GM23338 (cell line): ENCODE results near the gene UBE2V1.

ENCODE experiments used
- EZH2 ChIP-seq: fragments of 200-600 bp; sonication (generic); IDR thresholded peaks from one replicate; pipeline ENCODE4 v1.8.0; 2017; ENCODE audit warnings: antibody characterized with exemption, mild to moderate bottlenecking, low read depth; ENCODE audit not compliant: unreplicated experiment
- TF ChIP-seq, protein P1 (sequence below), 2 experiments: fragments of 200-600 bp in 1 of 2; sonication (generic) in 1 of 2; conservative IDR thresholded peaks; 2 replicates each; pipeline versions ENCODE4 v1.5.1 to v1.6.1; 2016 to 2017; ENCODE audit warnings: antibody characterized with exemption in 2 of 2, low read depth in 2 of 2, mild to moderate bottlenecking in 2 of 2, moderate library complexity in 1 of 2
- TF ChIP-seq, protein P2 (sequence below): IDR thresholded peaks from one replicate; pipeline ENCODE4 v1.6.1; 2018; ENCODE audit warnings: antibody characterized with exemption; ENCODE audit not compliant: unreplicated experiment

DNA sequence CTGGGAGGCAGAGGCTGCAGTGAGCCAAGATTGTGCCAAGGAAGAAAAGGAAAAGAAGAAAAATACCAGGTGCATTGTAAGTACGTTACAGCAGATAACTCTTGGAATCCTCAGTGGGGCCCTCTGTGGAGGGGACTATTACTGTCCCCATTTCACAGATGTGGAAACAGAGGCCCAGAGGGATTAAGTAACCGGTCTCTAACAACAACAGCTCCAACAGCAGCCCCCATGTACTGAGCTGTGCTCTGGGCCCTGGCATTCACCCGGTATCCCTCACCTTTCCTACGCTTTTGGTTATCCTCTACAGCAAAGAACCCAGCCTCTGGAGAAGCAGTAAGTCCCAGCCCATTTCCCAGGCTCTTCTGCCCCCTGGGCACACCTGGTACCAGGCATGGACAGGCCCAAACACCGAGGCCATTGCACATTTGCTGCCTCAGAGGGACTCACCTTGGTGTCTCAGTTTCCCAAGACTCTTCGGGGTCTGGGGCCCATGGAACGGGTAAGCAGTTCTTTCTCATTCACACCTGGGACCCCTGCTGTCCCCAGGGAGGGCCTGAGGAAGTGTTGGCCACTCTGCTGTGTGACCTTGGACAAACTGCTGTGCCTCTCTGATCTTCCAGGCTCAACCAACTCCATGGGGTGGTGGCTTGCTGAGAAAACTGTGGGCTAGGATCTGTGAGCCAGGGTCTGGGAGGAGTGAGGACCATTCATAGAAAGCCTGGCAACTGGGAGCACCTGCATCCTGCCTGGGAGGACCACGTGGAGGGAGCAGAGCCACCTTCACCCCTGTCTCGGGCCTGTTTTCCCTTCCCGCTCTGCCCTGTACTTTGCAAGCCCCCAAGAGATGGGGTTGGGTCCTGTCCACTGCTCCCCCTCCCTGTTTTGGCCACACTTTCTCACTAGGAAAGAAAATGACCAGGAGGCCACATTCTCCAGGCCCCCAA lies 70.3 kb downstream of the UBE2V1 start:
- TF ChIP-seq, protein P1, sequence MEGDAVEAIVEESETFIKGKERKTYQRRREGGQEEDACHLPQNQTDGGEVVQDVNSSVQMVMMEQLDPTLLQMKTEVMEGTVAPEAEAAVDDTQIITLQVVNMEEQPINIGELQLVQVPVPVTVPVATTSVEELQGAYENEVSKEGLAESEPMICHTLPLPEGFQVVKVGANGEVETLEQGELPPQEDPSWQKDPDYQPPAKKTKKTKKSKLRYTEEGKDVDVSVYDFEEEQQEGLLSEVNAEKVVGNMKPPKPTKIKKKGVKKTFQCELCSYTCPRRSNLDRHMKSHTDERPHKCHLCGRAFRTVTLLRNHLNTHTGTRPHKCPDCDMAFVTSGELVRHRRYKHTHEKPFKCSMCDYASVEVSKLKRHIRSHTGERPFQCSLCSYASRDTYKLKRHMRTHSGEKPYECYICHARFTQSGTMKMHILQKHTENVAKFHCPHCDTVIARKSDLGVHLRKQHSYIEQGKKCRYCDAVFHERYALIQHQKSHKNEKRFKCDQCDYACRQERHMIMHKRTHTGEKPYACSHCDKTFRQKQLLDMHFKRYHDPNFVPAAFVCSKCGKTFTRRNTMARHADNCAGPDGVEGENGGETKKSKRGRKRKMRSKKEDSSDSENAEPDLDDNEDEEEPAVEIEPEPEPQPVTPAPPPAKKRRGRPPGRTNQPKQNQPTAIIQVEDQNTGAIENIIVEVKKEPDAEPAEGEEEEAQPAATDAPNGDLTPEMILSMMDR (conservative IDR thresholded peaks at IDR 0.05; ENCODE audit: low read depth in 2 of 2) = no peak
- TF ChIP-seq, protein P2, sequence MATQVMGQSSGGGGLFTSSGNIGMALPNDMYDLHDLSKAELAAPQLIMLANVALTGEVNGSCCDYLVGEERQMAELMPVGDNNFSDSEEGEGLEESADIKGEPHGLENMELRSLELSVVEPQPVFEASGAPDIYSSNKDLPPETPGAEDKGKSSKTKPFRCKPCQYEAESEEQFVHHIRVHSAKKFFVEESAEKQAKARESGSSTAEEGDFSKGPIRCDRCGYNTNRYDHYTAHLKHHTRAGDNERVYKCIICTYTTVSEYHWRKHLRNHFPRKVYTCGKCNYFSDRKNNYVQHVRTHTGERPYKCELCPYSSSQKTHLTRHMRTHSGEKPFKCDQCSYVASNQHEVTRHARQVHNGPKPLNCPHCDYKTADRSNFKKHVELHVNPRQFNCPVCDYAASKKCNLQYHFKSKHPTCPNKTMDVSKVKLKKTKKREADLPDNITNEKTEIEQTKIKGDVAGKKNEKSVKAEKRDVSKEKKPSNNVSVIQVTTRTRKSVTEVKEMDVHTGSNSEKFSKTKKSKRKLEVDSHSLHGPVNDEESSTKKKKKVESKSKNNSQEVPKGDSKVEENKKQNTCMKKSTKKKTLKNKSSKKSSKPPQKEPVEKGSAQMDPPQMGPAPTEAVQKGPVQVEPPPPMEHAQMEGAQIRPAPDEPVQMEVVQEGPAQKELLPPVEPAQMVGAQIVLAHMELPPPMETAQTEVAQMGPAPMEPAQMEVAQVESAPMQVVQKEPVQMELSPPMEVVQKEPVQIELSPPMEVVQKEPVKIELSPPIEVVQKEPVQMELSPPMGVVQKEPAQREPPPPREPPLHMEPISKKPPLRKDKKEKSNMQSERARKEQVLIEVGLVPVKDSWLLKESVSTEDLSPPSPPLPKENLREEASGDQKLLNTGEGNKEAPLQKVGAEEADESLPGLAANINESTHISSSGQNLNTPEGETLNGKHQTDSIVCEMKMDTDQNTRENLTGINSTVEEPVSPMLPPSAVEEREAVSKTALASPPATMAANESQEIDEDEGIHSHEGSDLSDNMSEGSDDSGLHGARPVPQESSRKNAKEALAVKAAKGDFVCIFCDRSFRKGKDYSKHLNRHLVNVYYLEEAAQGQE = no peak
- no peak for TF ChIP-seq EZH2
